Chondrocyte (in vitro differentiated cells): ENCODE measurements around the gene TMTC2. TPM values are rescaled to one million over a fixed set of nuclear protein-coding genes. Genes with fewer than 3 reads are reported as not detected.

ENCODE experiments used
- DNase-seq: peaks from one replicate; pipeline ENCODE4 v3.0.0; 2021; ENCODE audit warnings: mixed read lengths, low spot score
- H3K27ac Mint-ChIP-seq: one replicate; pipeline ENCODE4 v1.8.0; 2021; ENCODE audit warnings: mild to moderate bottlenecking, moderate library complexity, mixed read lengths; ENCODE audit not compliant: unreplicated experiment
- H3K27me3 Mint-ChIP-seq: 2 replicates; pipeline ENCODE4 v1.8.0; 2021; ENCODE audit warnings: low read depth, mixed read lengths
- H3K36me3 Mint-ChIP-seq: 2 replicates; pipeline ENCODE4 v1.8.0; 2021; ENCODE audit warnings: low read depth, mixed read lengths
- H3K4me1 Mint-ChIP-seq: 2 replicates; pipeline ENCODE4 v1.8.0; 2021; ENCODE audit warnings: low read depth, mild to moderate bottlenecking, mixed read lengths
- H3K4me3 Mint-ChIP-seq: one replicate; pipeline ENCODE4 v1.8.0; 2021; ENCODE audit warnings: mild to moderate bottlenecking, moderate library complexity, mixed read lengths; ENCODE audit not compliant: unreplicated experiment
- H3K9me3 Mint-ChIP-seq: 2 replicates; pipeline ENCODE4 v1.8.0; 2021; ENCODE audit warnings: low read depth, mixed read lengths
- CTCF ChIP-seq: fragments of 200-600 bp; sonication (generic); IDR thresholded peaks from 2 replicates; pipeline ENCODE4 v1.5.0; 2021; ENCODE audit warnings: antibody characterized with exemption, mild to moderate bottlenecking, moderate library complexity
- total RNA-seq: library from RNA; stranded (reverse); gene quantifications from 3 replicates; pipeline ENCODE4 v1.2.1, GENCODE V29; 2021

The TMTC2 gene
- total RNA-seq, 1 donor from 2014 or later, result 1.4 TPM

GRCh38 chr12:82948491-82948890, 261.8 kb downstream of the TMTC2 start:
- no peak overlapping the region for H3K4me3 Mint-ChIP-seq
- no peaks in the 10 kb centered on the region for H3K36me3 Mint-ChIP-seq
- H3K9me3 Mint-ChIP-seq, result no peaks in the 10 kb centered on the region
- H3K4me1 Mint-ChIP-seq, result peaks cover under 1% of the 10 kb centered on the region
- H3K27me3 Mint-ChIP-seq, result no peaks in the 10 kb centered on the region
- TF ChIP-seq CTCF, result no peak
- H3K27ac Mint-ChIP-seq, result no peak overlapping the region
- no peak for DNase-seq

- Mint-ChIP-seq H3K27ac (no peak overlapping the region), H3K9me3 (no peaks in the 10 kb centered on the region), H3K27me3 (no peaks in the 10 kb centered on the region), H3K4me1 (peaks cover 14% of the 10 kb centered on the region), H3K36me3 (no peaks in the 10 kb centered on the region), H3K4me3 (no peak overlapping the region)
- TF ChIP-seq CTCF, result no peak
- no peak for DNase-seq
Observed at GRCh38 chr12:82950356-82950755, 263.6 kb downstream of the TMTC2 start.

GRCh38 chr12:82952946-82953345, 266.2 kb downstream of the TMTC2 start:
- Mint-ChIP-seq H3K36me3 (no peaks in the 10 kb centered on the region), H3K9me3 (no peaks in the 10 kb centered on the region), H3K4me3 (no peak overlapping the region), H3K27me3 (no peaks in the 10 kb centered on the region), H3K4me1 (peaks cover 17% of the 10 kb centered on the region), H3K27ac (no peak overlapping the region)
- DNase-seq, result no peak
- no peak for TF ChIP-seq CTCF

GRCh38 chr12:82953397-82953796, 266.7 kb downstream of the TMTC2 start:
- Mint-ChIP-seq H3K27me3 (no peaks in the 10 kb centered on the region), H3K27ac (no peak overlapping the region), H3K9me3 (no peaks in the 10 kb centered on the region), H3K4me1 (peaks cover 17% of the 10 kb centered on the region), H3K4me3 (no peak overlapping the region), H3K36me3 (no peaks in the 10 kb centered on the region)
- no peak for DNase-seq
- no peak for TF ChIP-seq CTCF

- peaks cover 23% of the 10 kb centered on the region for H3K4me1 Mint-ChIP-seq
- H3K27ac Mint-ChIP-seq, result no peak overlapping the region
- no peak for DNase-seq
Observed at GRCh38 chr12:82954064-82954463, 267.4 kb downstream of the TMTC2 start.

More at GRCh38 chr12:82954064-82954463, 267.4 kb downstream of the TMTC2 start:
- H3K9me3 Mint-ChIP-seq, result no peaks in the 10 kb centered on the region
- H3K4me3 Mint-ChIP-seq, result no peak overlapping the region
- no peak for TF ChIP-seq CTCF
- H3K27me3 Mint-ChIP-seq, result no peaks in the 10 kb centered on the region
- no peaks in the 10 kb centered on the region for H3K36me3 Mint-ChIP-seq
